ENCODE measurements around the gene DCLRE1C. TPM values are rescaled to one million over a fixed set of nuclear protein-coding genes. Genes with fewer than 3 reads are reported as not detected.

The DCLRE1C gene
- total and polyA plus RNA-seq, 10 donors, result 6.8 to 35.6 (median 24.8) TPM

- no peaks in the 10 kb centered on the region for H3K27me3 ChIP-seq (replicated peaks in 1 of 7)
- DNase-seq, result no peak
- intact Hi-C loops (cut with DNase I; ENCODE audit: low total_unique reads), result no loop called here
- no peak overlapping the region for H3K4me3 ChIP-seq
- peaks cover 0 to 94% (median 31%) of the 10 kb centered on the region in 6 donors for H3K36me3 ChIP-seq
- H3K27ac ChIP-seq, result no peak overlapping the region
- TF ChIP-seq POLR2AphosphoS5 (IDR thresholded peaks at IDR 0.05) (no peak), CTCF (IDR thresholded peaks at IDR 0.05 in 8 of 11, conservative IDR thresholded peaks at IDR 0.05 in 3 of 11) (no peak), POLR2A (IDR thresholded peaks at IDR 0.05) (no peak)
- H3K9me3 ChIP-seq, result no peaks in the 10 kb centered on the region
- no peaks in the 10 kb centered on the region for H3K4me1 ChIP-seq
- WGBS, 5 donors, result 91 to 99% (median 95%) methylated on average over 3 of the region's 3 CpGs
Measured at GRCh38 chr10:14852236-14852635, 101.7 kb downstream of the DCLRE1C start.

Other genes starting within 250 kb of the DCLRE1C start
- gene FAM107B, start 179.2 kb downstream of the DCLRE1C start, total RNA-seq, result 100 to 1,000 TPM in 2 of 7 donors, 10 to 100 TPM in 5; 58.7 to 115 (median 81.2) TPM
- 10 to 100 TPM; 40.1 to 53.0 (median 46.9) TPM for gene FAM107B, start 179.2 kb downstream of the DCLRE1C start, polyA plus RNA-seq
- 1 to 10 TPM in 5 of 7 donors, under 1 TPM in 1, not detected in 1; 0.91 to 2.5 (median 1.6) TPM for gene CDNF, start 116.1 kb downstream of the DCLRE1C start, total RNA-seq
- 1 to 10 TPM in 2 of 3 donors, under 1 TPM in 1; 0.67 to 2.0 (median 1.5) TPM for gene CDNF, start 116.1 kb downstream of the DCLRE1C start, polyA plus RNA-seq
- 10 to 100 TPM; 11.6 to 24.1 (median 13.4) TPM for gene HSPA14, start 115.8 kb downstream of the DCLRE1C start, total RNA-seq
- gene HSPA14, start 115.8 kb downstream of the DCLRE1C start, polyA plus RNA-seq, result 10 to 100 TPM; 13.5 to 14.0 (median 14.0) TPM
- gene MSANTD7, start 115.8 kb downstream of the DCLRE1C start, total RNA-seq, result 10 to 100 TPM in 6 of 7 donors, 1 to 10 TPM in 1; 10.0 to 18.4 (median 12.8) TPM
- 1 to 10 TPM; 2.4 to 3.5 (median 2.9) TPM for gene MSANTD7, start 115.8 kb downstream of the DCLRE1C start, polyA plus RNA-seq
- 1 to 10 TPM; 4.0 to 8.4 (median 5.1) TPM for gene SUV39H2, start 75.2 kb downstream of the DCLRE1C start, total RNA-seq
- gene SUV39H2, start 75.2 kb downstream of the DCLRE1C start, polyA plus RNA-seq, result 1 to 10 TPM; 1.2 to 3.1 (median 2.7) TPM
- not detected for gene MEIG1, start 5.3 kb upstream of the DCLRE1C start, total RNA-seq
- under 1 TPM; 0.54 to 0.64 (median 0.57) TPM for gene MEIG1, start 5.3 kb upstream of the DCLRE1C start, polyA plus RNA-seq
- 10 to 100 TPM in 3 of 7 donors, 1 to 10 TPM in 3, not detected in 1; 2.6 to 17.5 (median 6.8) TPM for gene OLAH, start 89.8 kb upstream of the DCLRE1C start, total RNA-seq
- gene OLAH, start 89.8 kb upstream of the DCLRE1C start, polyA plus RNA-seq, result 1 to 10 TPM in 2 of 3 donors, under 1 TPM in 1; 0.80 to 4.0 (median 1.2) TPM
- under 1 TPM in 1 of 7 donors, not detected in 6; 0.77 TPM for gene ACBD7, start 134.7 kb upstream of the DCLRE1C start, total RNA-seq
- gene ACBD7, start 134.7 kb upstream of the DCLRE1C start, polyA plus RNA-seq, result under 1 TPM in 2 of 3 donors, not detected in 1; 0.09 to 0.10 TPM
- gene RPP38, start 143.3 kb upstream of the DCLRE1C start, total RNA-seq, result 10 to 100 TPM; 12.5 to 19.7 (median 15.6) TPM
- 10 to 100 TPM; 22.3 to 24.9 (median 24.2) TPM for gene RPP38, start 143.3 kb upstream of the DCLRE1C start, polyA plus RNA-seq
- 10 to 100 TPM; 11.3 to 19.2 (median 14.6) TPM for gene NMT2, start 214.6 kb upstream of the DCLRE1C start, total RNA-seq
- gene NMT2, start 214.6 kb upstream of the DCLRE1C start, polyA plus RNA-seq, result 10 to 100 TPM in 1 of 3 donors, 1 to 10 TPM in 2; 4.3 to 10.2 (median 6.0) TPM

Measured in spleen (tissue), 11 donors.